T-helper 1 cell (primary cell): ENCODE measurements around the gene SYNGR3.
"Not testable (repeated sequence)": the region's sequence is repeated elsewhere in the genome, so short reads cannot be mapped to it uniquely, and the experiment has no call there.

ENCODE experiments used
- DNase-seq, 5 donors: peaks; one replicate each; pipeline ENCODE4 v3.0.0-alpha.2; 2012 to 2020

SYNGR3 gene

GRCh38 chr16:1959269-1960039 lies 30.3 kb upstream of the SYNGR3 start, which contains the start of gene NDUFB10:
NDUFB10 (plus strand) TSS chr16:1959538; CDS start chr16:1959625, 87 bp downstream.
- DNase-seq: peak; percentile 77 to 89 (median 87)

GRCh38 chr16:1960665-1961630 lies 28.8 kb upstream of the SYNGR3 start:
- DNase-seq: peak in 1 of 5 donors; percentile 42

GRCh38 chr16:1961651-1962067 lies 28.1 kb upstream of the SYNGR3 start:
- DNase-seq: peak in 1 of 5 donors; percentile 64

GRCh38 chr16:1962161-1963153 lies 27.3 kb upstream of the SYNGR3 start:
- DNase-seq: not testable (repeated sequence)

GRCh38 chr16:1963806-1964505 lies 25.8 kb upstream of the SYNGR3 start:
- peak in 2 of 5 donors; percentile 35 to 58 for DNase-seq

GRCh38 chr16:1964506-1965395 lies 25.0 kb upstream of the SYNGR3 start, which contains the start of gene RPS2:
RPS2 (minus strand) TSS chr16:1964826; CDS start chr16:1964625, 201 bp downstream.
- DNase-seq: peak; percentile 97 to 99 (median 99)

- no peak for DNase-seq
Measured at GRCh38 chr16:1965396-1966001, 24.3 kb upstream of the SYNGR3 start.

- no peak for DNase-seq
Measured at GRCh38 chr16:1966460-1966859, 23.3 kb upstream of the SYNGR3 start, which contains the start of gene RNF151. RNF151 (plus strand) TSS chr16:1966856; CDS start chr16:1966882, 26 bp downstream.

- no peak for DNase-seq
Measured at GRCh38 chr16:1968146-1968953, 21.4 kb upstream of the SYNGR3 start.

GRCh38 chr16:1971796-1972489 lies 17.8 kb upstream of the SYNGR3 start, which contains the start of gene TBL3:
TBL3 (plus strand) TSS chr16:1972053; CDS start chr16:1972165, 112 bp downstream.
- DNase-seq: peak; percentile 93 to 98 (median 94)

GRCh38 chr16:1972490-1972877 lies 17.3 kb upstream of the SYNGR3 start:
- DNase-seq: no peak

- DNase-seq: no peak
Measured at GRCh38 chr16:1973461-1974156, 16.2 kb upstream of the SYNGR3 start.

- DNase-seq: no peak
Measured at GRCh38 chr16:1974157-1975070, 15.4 kb upstream of the SYNGR3 start.

- no peak for DNase-seq
Measured at GRCh38 chr16:1975432-1976215, 14.1 kb upstream of the SYNGR3 start.

- DNase-seq: no peak
Measured at GRCh38 chr16:1976216-1976520, 13.6 kb upstream of the SYNGR3 start.
